Loucy (cell line): ENCODE measurements around the gene RARB.

Experiments
- H2AFZ ChIP-seq: fragments of 200-600 bp; sonication (generic); 2 replicates; pipeline ENCODE4 v1.6.0; 2016; ENCODE audit warnings: antibody characterized with exemption, mild to moderate bottlenecking, low read length, moderate library complexity
- H3F3A ChIP-seq: fragments of 200-600 bp; 2 replicates; pipeline ENCODE4 v1.6.0; 2016; ENCODE audit warnings: antibody characterized with exemption, low read depth, mild to moderate bottlenecking
- H3K27me3 ChIP-seq: fragments of 200-600 bp; sonication (generic); 2 replicates; pipeline ENCODE4 v1.6.1; 2014; ENCODE audit warnings: low read length, mild to moderate bottlenecking; ENCODE audit not compliant: insufficient read depth, poor library complexity, severe bottlenecking
- H3K36me3 ChIP-seq: fragments of 200-600 bp; sonication (generic); 2 replicates; pipeline ENCODE4 v1.6.1; 2016; ENCODE audit warnings: low read length; ENCODE audit not compliant: insufficient read depth
- H3K4me1 ChIP-seq: fragments of 200-600 bp; sonication (generic); 2 replicates; pipeline ENCODE4 v1.5.1; 2014; ENCODE audit warnings: low read length, mild to moderate bottlenecking; ENCODE audit not compliant: insufficient read depth, poor library complexity, severe bottlenecking
- H3K4me2 ChIP-seq: fragments of 200-600 bp; sonication (generic); 2 replicates; pipeline ENCODE4 v1.6.0; 2014; ENCODE audit warnings: antibody characterized with exemption, low read length, low read depth, mild to moderate bottlenecking; ENCODE audit not compliant: poor library complexity, severe bottlenecking
- H3K4me3 ChIP-seq: fragments of 200-600 bp; sonication (generic); 2 replicates; pipeline ENCODE4 v1.5.1; 2014; ENCODE audit warnings: low read length, mild to moderate bottlenecking, mixed read lengths; ENCODE audit not compliant: poor library complexity, severe bottlenecking
- H3K79me2 ChIP-seq: fragments of 200-600 bp; sonication (generic); 2 replicates; pipeline ENCODE4 v1.6.1; 2014; ENCODE audit warnings: low read length; ENCODE audit not compliant: insufficient read depth
- H3K9ac ChIP-seq: fragments of 200-600 bp; sonication (generic); 2 replicates; pipeline ENCODE4 v1.6.0; 2014; ENCODE audit warnings: mild to moderate bottlenecking, low read depth, low read length, moderate library complexity; ENCODE audit not compliant: poor library complexity, severe bottlenecking
- H3K9me2 ChIP-seq: fragments of 200-600 bp; sonication (generic); replicated peaks from 2 replicates; pipeline ENCODE4 v1.6.1; 2016; ENCODE audit warnings: low read depth, low read length, mixed read lengths
- H3K9me3 ChIP-seq: fragments of 200-600 bp; sonication (generic); 2 replicates; pipeline ENCODE4 v1.6.1; 2014; ENCODE audit warnings: mild to moderate bottlenecking, antibody characterized with exemption, low read length, low read depth; ENCODE audit not compliant: insufficient read depth
- H4K20me1 ChIP-seq: fragments of 200-600 bp; sonication (generic); 2 replicates; pipeline ENCODE4 v1.6.0; 2014; ENCODE audit warnings: antibody characterized with exemption, low read length, mild to moderate bottlenecking; ENCODE audit not compliant: insufficient read depth, poor library complexity, severe bottlenecking
- CTCF ChIP-seq: fragments of 200-600 bp; sonication (generic); conservative IDR thresholded peaks from 2 replicates; pipeline ENCODE4 v1.5.1; 2014; ENCODE audit warnings: mild to moderate bottlenecking, antibody characterized with exemption, low read length
- EZH2phosphoT487 ChIP-seq: fragments of 200-600 bp; IDR thresholded peaks from 2 replicates; pipeline ENCODE4 v1.6.1; 2018; ENCODE audit warnings: antibody characterized with exemption, mild to moderate bottlenecking, moderate library complexity, borderline replicate concordance

RARB gene

GRCh38 chr3:25540273-25540672 is 112.2 kb downstream of the RARB start:
- no peaks in the 10 kb centered on the region for H3K9me3 ChIP-seq
- no peak for TF ChIP-seq CTCF
- TF ChIP-seq EZH2phosphoT487 = no peak

GRCh38 chr3:25542492-25543039 is 114.5 kb downstream of the RARB start:
- no peaks in the 10 kb centered on the region for H3K36me3 ChIP-seq
- no peaks in the 10 kb centered on the region for H3K4me1 ChIP-seq
- H3K27me3 ChIP-seq = no peaks in the 10 kb centered on the region
- no peaks in the 10 kb centered on the region for H3K9me3 ChIP-seq
- no peak overlapping the region for H3K4me2 ChIP-seq
- H4K20me1 ChIP-seq = no peaks in the 10 kb centered on the region
- H3K79me2 ChIP-seq = no peaks in the 10 kb centered on the region
- no peak overlapping the region for H3K4me3 ChIP-seq
- H2AFZ ChIP-seq = no peak overlapping the region
- H3K9ac ChIP-seq = no peak overlapping the region
- H3F3A ChIP-seq = no peaks in the 10 kb centered on the region
- no peaks in the 10 kb centered on the region for H3K9me2 ChIP-seq
- TF ChIP-seq CTCF = no peak
- no peak for TF ChIP-seq EZH2phosphoT487

More at GRCh38 chr3:25540273-25540672, 112.2 kb downstream of the RARB start:
- Histone ChIP-seq H3K9ac (no peak overlapping the region), H3F3A (no peaks in the 10 kb centered on the region), H3K27me3 (no peaks in the 10 kb centered on the region), H3K9me2 (no peaks in the 10 kb centered on the region), H4K20me1 (no peaks in the 10 kb centered on the region), H2AFZ (no peak overlapping the region), H3K4me2 (no peak overlapping the region), H3K4me3 (no peak overlapping the region), H3K36me3 (no peaks in the 10 kb centered on the region), H3K4me1 (no peaks in the 10 kb centered on the region), H3K79me2 (no peaks in the 10 kb centered on the region)

- H3K9me3 ChIP-seq = no peaks in the 10 kb centered on the region
- no peak overlapping the region for H3K4me2 ChIP-seq
- no peaks in the 10 kb centered on the region for H3K4me1 ChIP-seq
- no peaks in the 10 kb centered on the region for H3K27me3 ChIP-seq
- H3K4me3 ChIP-seq = no peak overlapping the region
- no peaks in the 10 kb centered on the region for H3F3A ChIP-seq
- H2AFZ ChIP-seq = no peak overlapping the region
- H3K9ac ChIP-seq = no peak overlapping the region
- H3K9me2 ChIP-seq = no peaks in the 10 kb centered on the region
- H4K20me1 ChIP-seq = no peaks in the 10 kb centered on the region
- no peaks in the 10 kb centered on the region for H3K79me2 ChIP-seq
- no peak for TF ChIP-seq CTCF
- no peaks in the 10 kb centered on the region for H3K36me3 ChIP-seq
Measured at GRCh38 chr3:25547103-25547502, 119.0 kb downstream of the RARB start.
